SK-N-SH (cell line): Measurements from ENCODE around the gene FOS. TPM values are rescaled to one million over a fixed set of nuclear protein-coding genes. Genes with fewer than 3 reads are reported as not detected.

Experiments used
- CTCF ChIA-PET: fragments of 300-600, 350-600 bp; formaldehyde crosslinking; extraction: SDS; loops from one replicate; lab custom pipeline; 2021; lab: Yijun Ruan, JAX
- POLR2A ChIA-PET: fragments of 350-600 bp; sonication (Branson Sonifier 250); formaldehyde crosslinking; extraction: SDS; loops from one replicate; lab custom pipeline; 2020; ENCODE audit warnings: antibody characterized with exemption, inconsistent platforms; lab: Yijun Ruan, JAX
- DNase-seq: peaks from one replicate; pipeline ENCODE4 v3.0.0; 2012
- H2AFZ ChIP-seq: fragments of 200-600 bp; sonication (generic); 2 replicates; pipeline ENCODE4 v1.8.1; 2016; ENCODE audit warnings: antibody characterized with exemption, mild to moderate bottlenecking, low read depth
- H3F3A ChIP-seq: fragments of 200-600 bp; sonication (generic); replicated peaks from 2 replicates; pipeline ENCODE3; 2016; ENCODE audit warnings: antibody characterized with exemption, mild to moderate bottlenecking; ENCODE audit not compliant: insufficient read depth
- H3K27ac ChIP-seq, 2 experiments: fragments of 200-500 bp in 1 of 2; fragments of 200-600 bp in 1 of 2; sonication (Bioruptor generic) in 1 of 2; sonication (generic), shearing (Covaris generic) in 1 of 2; 2 replicates each; pipeline versions ENCODE4 v1.5.1 to v1.6.1; 2014 to 2016; ENCODE audit warnings: low read depth in 2 of 2, inconsistent platforms in 1 of 2, low read length in 1 of 2, mild to moderate bottlenecking in 1 of 2, mixed read lengths in 1 of 2
- H3K27me3 ChIP-seq: fragments of 200-600 bp; sonication (generic), shearing (Covaris generic); 2 replicates; pipeline ENCODE4 v1.6.1; 2016; ENCODE audit warnings: mixed run types; ENCODE audit not compliant: insufficient read depth
- H3K36me3 ChIP-seq, 2 experiments: fragments of 200-500 bp in 1 of 2; fragments of 200-600 bp in 1 of 2; sonication (Bioruptor generic) in 1 of 2; sonication (generic) in 1 of 2; replicated peaks in 1 of 2; 2 replicates each; pipeline versions ENCODE3 to v1.5.1; 2014 to 2016; ENCODE audit warnings: low read length in 1 of 2, mild to moderate bottlenecking in 1 of 2; ENCODE audit not compliant: insufficient read depth in 2 of 2, control insufficient read depth in 1 of 2
- H3K4me1 ChIP-seq, 2 experiments: fragments of 200-500 bp in 1 of 2; fragments of 200-600 bp in 1 of 2; sonication (Bioruptor generic) in 1 of 2; sonication (generic), shearing (Covaris generic) in 1 of 2; 2 replicates each; pipeline versions ENCODE4 v1.5.1 to v1.6.1; 2014 to 2016; ENCODE audit warnings: low read depth in 1 of 2, low read length in 1 of 2, mixed run types in 1 of 2; ENCODE audit not compliant: insufficient read depth in 2 of 2, control insufficient read depth in 1 of 2
- H3K4me2 ChIP-seq: fragments of 200-600 bp; sonication (generic), shearing (Covaris generic); 2 replicates; pipeline ENCODE4 v1.6.1; 2017; ENCODE audit warnings: mixed run types
- H3K4me3 ChIP-seq, 2 experiments: fragments of 200-500 bp in 1 of 2; fragments of 200-600 bp in 1 of 2; sonication (Bioruptor generic) in 1 of 2; sonication (generic), shearing (Covaris generic) in 1 of 2; 2 replicates each; pipeline versions ENCODE4 v1.5.1 to v1.8.1; 2014 to 2016; ENCODE audit warnings: low read depth in 2 of 2, inconsistent platforms in 1 of 2, low read length in 1 of 2, mild to moderate bottlenecking in 1 of 2, mixed read lengths in 1 of 2, moderate library complexity in 1 of 2
- H3K79me2 ChIP-seq: fragments of 200-600 bp; sonication (generic); 2 replicates; pipeline ENCODE4 v1.8.1; 2017; ENCODE audit warnings: mild to moderate bottlenecking; ENCODE audit not compliant: insufficient read depth
- H3K9ac ChIP-seq: fragments of 200-600 bp; sonication (generic); 2 replicates; pipeline ENCODE4 v1.6.1; 2017; ENCODE audit warnings: mixed run types
- H3K9me2 ChIP-seq: fragments of 200-600 bp; sonication (generic); 2 replicates; pipeline ENCODE4 v1.6.1; 2017; ENCODE audit warnings: mixed run types
- H3K9me3 ChIP-seq: fragments of 200-600 bp; sonication (generic); 2 replicates; pipeline ENCODE4 v1.6.1; 2017; ENCODE audit warnings: mixed run types, mild to moderate bottlenecking, moderate library complexity
- H4K20me1 ChIP-seq: fragments of 200-600 bp; sonication (generic); 2 replicates; pipeline ENCODE4 v1.6.1; 2017; ENCODE audit warnings: mild to moderate bottlenecking, mixed run types; ENCODE audit not compliant: insufficient read depth
- CHD2 ChIP-seq: fragments of 150-350 bp; IDR thresholded peaks from 2 replicates; pipeline ENCODE4 v1.6.1; 2018; ENCODE audit warnings: low read length; ENCODE audit not compliant: partially characterized antibody
- ELF1 ChIP-seq: IDR thresholded peaks from 2 replicates; pipeline ENCODE4 v1.4.0; 2012
- EP300 ChIP-seq, 2 experiments: IDR thresholded peaks; 2 replicates each; pipeline versions ENCODE4 v1.4.0 to v1.6.1; 2012; ENCODE audit warnings: borderline replicate concordance in 1 of 2, low read depth in 1 of 2, low read length in 1 of 2
- EZH2phosphoT487 ChIP-seq: fragments of 200-600 bp; sonication (generic); IDR thresholded peaks from 2 replicates; pipeline ENCODE4 v1.6.1; 2017; ENCODE audit warnings: low read depth, mixed run types, mild to moderate bottlenecking, antibody characterized with exemption, moderate library complexity, borderline replicate concordance
- FOSL2 ChIP-seq: IDR thresholded peaks from 2 replicates; pipeline ENCODE4 v1.4.0; 2012; ENCODE audit warnings: low read depth, mild to moderate bottlenecking, moderate library complexity, borderline replicate concordance
- FOXM1 ChIP-seq: IDR thresholded peaks from 2 replicates; pipeline ENCODE4 v1.4.0; 2012; ENCODE audit warnings: low read depth, mild to moderate bottlenecking
- GABPA ChIP-seq: IDR thresholded peaks from 2 replicates; pipeline ENCODE4 v1.4.0; 2012; ENCODE audit warnings: low read depth, mild to moderate bottlenecking
- JUND ChIP-seq: IDR thresholded peaks from 2 replicates; pipeline ENCODE4 v1.4.0; 2012
- MXI1 ChIP-seq: IDR thresholded peaks from 2 replicates; pipeline ENCODE4 v1.6.1; 2012; ENCODE audit warnings: mild to moderate bottlenecking, low read depth, low read length, improper control_type of control experiment
- NFIC ChIP-seq: IDR thresholded peaks from 2 replicates; pipeline ENCODE4 v1.4.0; 2012; ENCODE audit warnings: borderline replicate concordance
- NRF1 ChIP-seq: IDR thresholded peaks from 2 replicates; pipeline ENCODE4 v1.6.1; 2012; ENCODE audit warnings: low read depth, mild to moderate bottlenecking, low read length
- RAD21 ChIP-seq: IDR thresholded peaks from 2 replicates; pipeline ENCODE4 v1.6.1; 2012; ENCODE audit warnings: mild to moderate bottlenecking, low read length
- RCOR1 ChIP-seq: fragments of 150-350 bp; IDR thresholded peaks from 2 replicates; pipeline ENCODE4 v1.6.1; 2017; ENCODE audit warnings: antibody characterized with exemption, low read length
- REST ChIP-seq: IDR thresholded peaks from 2 replicates; pipeline ENCODE4 v1.6.1; 2012; ENCODE audit warnings: mild to moderate bottlenecking, low read depth, low read length, moderate library complexity
- RFX5 ChIP-seq: IDR thresholded peaks from 2 replicates; pipeline ENCODE4 v1.6.1; 2012; ENCODE audit warnings: mild to moderate bottlenecking, improper control_type of control experiment, low read length
- SIN3A ChIP-seq: IDR thresholded peaks from 2 replicates; pipeline ENCODE4 v1.6.1; 2012; ENCODE audit warnings: low read depth, mild to moderate bottlenecking, low read length, moderate library complexity, borderline replicate concordance
- SMC3 ChIP-seq: IDR thresholded peaks from 2 replicates; pipeline ENCODE4 v1.6.1; 2012; ENCODE audit warnings: low read depth, low read length, improper control_type of control experiment
- USF1 ChIP-seq: IDR thresholded peaks from 2 replicates; pipeline ENCODE4 v1.4.0; 2012; ENCODE audit warnings: low read depth, borderline replicate concordance
- whole genome bisulfite sequencing: methylation state at CpG from one replicate; pipeline ENCODE4 v1.1.6; 2017; ENCODE audit warnings: low lambda C conversion rate; 5-methylcytosine and 5-hydroxymethylcytosine counted together
- polyA plus RNA-seq, 3 experiments: library from polyadenylated mRNA; depleted of rRNA; stranded (reverse); fragments of >200 nt; gene quantifications; 2 replicates each; pipeline ENCODE4 v1.2.3, GENCODE V29; 2012
- TF ChIP-seq, protein P1 (sequence below): fragments of 150-350 bp; IDR thresholded peaks from 2 replicates; pipeline ENCODE4 v1.6.1; 2017; ENCODE audit warnings: antibody characterized with exemption, low read length, low read depth, borderline replicate concordance

Gene FOS
- polyA plus RNA-seq, 1 of the 3 experiments (the other 2 are of a cell fraction), result 309 TPM

GRCh38 chr14:75275598-75275997 lies 3.0 kb upstream of the FOS start:
- Histone ChIP-seq H3K79me2 (no peaks in the 10 kb centered on the region), H3F3A (peaks cover 12% of the 10 kb centered on the region), H3K9me2 (no peaks in the 10 kb centered on the region), H3K4me2 (no peak overlapping the region), H2AFZ (no peak overlapping the region), H3K9ac (no peak overlapping the region), H4K20me1 (peaks cover 18% of the 10 kb centered on the region), H3K4me1 (peaks cover 4 to 17% of the 10 kb centered on the region in 2 experiments; a peak in 3 of 4 replicates), H3K36me3 (peaks cover 0 to 8% of the 10 kb centered on the region in 2 experiments), H3K9me3 (no peaks in the 10 kb centered on the region), H3K27ac (no peak overlapping the region), H3K27me3 (no peaks in the 10 kb centered on the region), H3K4me3 (no peak overlapping the region)
- DNase-seq, result no peak
- POLR2A ChIA-PET, result no interaction called here
- CTCF ChIA-PET, result no interaction called here
- no peak for TF ChIP-seq RAD21
- no peak for TF ChIP-seq JUND
- no peak for TF ChIP-seq EZH2phosphoT487
- no peak for TF ChIP-seq USF1
- no peak for TF ChIP-seq ELF1
- TF ChIP-seq, protein P1, sequence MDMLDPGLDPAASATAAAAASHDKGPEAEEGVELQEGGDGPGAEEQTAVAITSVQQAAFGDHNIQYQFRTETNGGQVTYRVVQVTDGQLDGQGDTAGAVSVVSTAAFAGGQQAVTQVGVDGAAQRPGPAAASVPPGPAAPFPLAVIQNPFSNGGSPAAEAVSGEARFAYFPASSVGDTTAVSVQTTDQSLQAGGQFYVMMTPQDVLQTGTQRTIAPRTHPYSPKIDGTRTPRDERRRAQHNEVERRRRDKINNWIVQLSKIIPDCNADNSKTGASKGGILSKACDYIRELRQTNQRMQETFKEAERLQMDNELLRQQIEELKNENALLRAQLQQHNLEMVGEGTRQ, result no peak
- no peak for TF ChIP-seq MXI1
- TF ChIP-seq RCOR1, result no peak
- no peak for TF ChIP-seq RFX5
- TF ChIP-seq SIN3A, result no peak
- TF ChIP-seq GABPA, result no peak
- TF ChIP-seq FOXM1, result no peak
- no peak for TF ChIP-seq EP300 (IDR thresholded peaks at IDR 0.05; ENCODE audit: borderline replicate concordance in 1 of 2, low read depth in 1 of 2, low read length in 1 of 2)
- TF ChIP-seq CHD2, result no peak
- TF ChIP-seq FOSL2, result no peak
- no peak for TF ChIP-seq REST
- no peak for TF ChIP-seq NRF1
- no peak for TF ChIP-seq NFIC
- TF ChIP-seq SMC3, result no peak
- 50% methylated on average over 2 of the region's 2 CpGs for WGBS
